ENCODE data around the gene PTGES. TPM values are rescaled to one million over a fixed set of nuclear protein-coding genes. Genes with fewer than 3 reads are reported as not detected.
A peak's percentile ranks its signal among the peaks of the same experiment; 100 is the strongest.

PTGES gene
- total RNA-seq, 1 experiment from 2014 or later: 74.0 TPM

DNA sequence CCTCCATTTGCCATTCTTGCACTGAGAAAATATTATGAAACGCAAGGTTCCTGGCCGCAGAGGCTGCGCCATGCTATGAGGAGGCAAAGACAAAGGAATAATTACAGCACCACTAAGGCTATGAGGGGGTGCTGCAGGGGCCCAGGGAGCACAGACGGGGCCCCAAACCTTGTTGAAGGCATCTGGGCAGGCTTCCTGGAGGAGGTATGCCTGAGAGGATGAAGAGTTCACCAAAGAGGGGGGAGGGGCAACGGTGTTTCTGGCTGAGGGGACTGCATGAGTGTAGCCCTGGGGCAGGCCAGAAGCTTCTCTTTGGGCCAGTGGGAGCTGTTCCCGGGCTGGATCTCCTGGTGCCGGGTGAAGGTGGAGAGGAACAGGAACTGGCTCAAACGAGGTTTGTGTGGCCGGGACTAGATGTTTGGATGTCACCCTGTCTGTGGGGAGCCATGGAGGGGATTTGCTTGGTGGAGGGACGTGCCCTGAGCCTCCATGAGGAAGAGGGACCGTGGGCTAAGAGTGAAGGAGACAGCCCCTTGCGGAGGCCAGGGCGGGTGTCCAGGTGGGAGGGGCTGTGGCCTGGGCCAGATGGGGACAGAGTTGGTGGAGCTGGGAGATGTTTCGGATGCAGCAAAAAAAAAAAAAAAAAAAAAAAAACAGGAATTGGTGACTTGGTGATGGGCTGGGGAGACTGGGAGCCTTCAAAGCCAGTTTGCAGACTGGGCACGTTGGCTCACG, 28.2 kb downstream of the PTGES start:
- intact Hi-C loops (cut with micrococcal nuclease): no loop called here
- no peak overlapping the region for H3K4me3 Mint-ChIP-seq (ENCODE audit: unreplicated experiment)
- no peaks in the 10 kb centered on the region for H3K9me3 Mint-ChIP-seq (ENCODE audit: unreplicated experiment)
- peak overlapping the region; percentile 72 for H3K27ac Mint-ChIP-seq (ENCODE audit: low read depth, unreplicated experiment)
- H3K27me3 Mint-ChIP-seq (ENCODE audit: insufficient read depth, unreplicated experiment): no peaks in the 10 kb centered on the region
- CTCF ChIA-PET: interaction anchor here (1.0 to 8.1 kb wide), 7 partner anchors 12 to 85 kb away, joined by 3 to 105 read pairs (median 8); no protein-coding TSS in a partner anchor
- TF ChIP-seq, protein P1, sequence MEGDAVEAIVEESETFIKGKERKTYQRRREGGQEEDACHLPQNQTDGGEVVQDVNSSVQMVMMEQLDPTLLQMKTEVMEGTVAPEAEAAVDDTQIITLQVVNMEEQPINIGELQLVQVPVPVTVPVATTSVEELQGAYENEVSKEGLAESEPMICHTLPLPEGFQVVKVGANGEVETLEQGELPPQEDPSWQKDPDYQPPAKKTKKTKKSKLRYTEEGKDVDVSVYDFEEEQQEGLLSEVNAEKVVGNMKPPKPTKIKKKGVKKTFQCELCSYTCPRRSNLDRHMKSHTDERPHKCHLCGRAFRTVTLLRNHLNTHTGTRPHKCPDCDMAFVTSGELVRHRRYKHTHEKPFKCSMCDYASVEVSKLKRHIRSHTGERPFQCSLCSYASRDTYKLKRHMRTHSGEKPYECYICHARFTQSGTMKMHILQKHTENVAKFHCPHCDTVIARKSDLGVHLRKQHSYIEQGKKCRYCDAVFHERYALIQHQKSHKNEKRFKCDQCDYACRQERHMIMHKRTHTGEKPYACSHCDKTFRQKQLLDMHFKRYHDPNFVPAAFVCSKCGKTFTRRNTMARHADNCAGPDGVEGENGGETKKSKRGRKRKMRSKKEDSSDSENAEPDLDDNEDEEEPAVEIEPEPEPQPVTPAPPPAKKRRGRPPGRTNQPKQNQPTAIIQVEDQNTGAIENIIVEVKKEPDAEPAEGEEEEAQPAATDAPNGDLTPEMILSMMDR (IDR thresholded peaks at IDR 0.05; ENCODE audit: unreplicated experiment): no peak
- POLR2A ChIA-PET: no interaction called here
- no peaks in the 10 kb centered on the region for H3K4me1 Mint-ChIP-seq (ENCODE audit: insufficient read depth, unreplicated experiment)
- BruUV-seq (replicated peaks): no TSS peak
- no peaks in the 10 kb centered on the region for H3K36me3 Mint-ChIP-seq (ENCODE audit: insufficient read depth, unreplicated experiment)
- no peak for DNase-seq (ENCODE audit: unreplicated experiment)

DNA sequence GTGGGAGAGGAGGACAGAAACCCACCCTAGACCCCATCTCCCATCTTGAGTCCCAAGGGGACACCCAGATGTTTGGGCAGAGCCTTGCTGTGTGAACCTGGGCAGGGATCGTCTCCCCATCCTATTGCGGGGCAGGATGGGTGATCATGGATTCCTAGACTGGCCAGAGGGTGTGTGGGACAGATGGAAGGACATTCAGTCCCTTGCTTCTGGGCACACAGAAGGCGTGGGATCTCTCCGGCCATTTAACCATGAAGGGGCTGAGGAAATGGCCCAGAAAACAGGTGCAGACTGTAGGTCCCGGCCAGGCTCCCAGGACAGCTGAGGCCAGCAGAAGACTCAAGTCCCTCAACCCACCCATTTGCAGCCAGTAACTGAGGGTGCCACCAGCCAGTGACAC, 29.9 kb downstream of the PTGES start:
- CTCF ChIA-PET: interaction anchor here (0.6 to 1.3 kb wide), 2 partner anchors 79 to 103 kb away, joined by 3 to 8 read pairs; no protein-coding TSS in a partner anchor
- intact Hi-C loops (cut with micrococcal nuclease): no loop called here
- POLR2A ChIA-PET: interaction anchor here (1.7 kb wide), 1 partner anchor 14 kb away, joined by 5 read pairs; no protein-coding TSS in a partner anchor
- no peaks in the 10 kb centered on the region for H3K4me1 Mint-ChIP-seq (ENCODE audit: insufficient read depth, unreplicated experiment)
- TF ChIP-seq, protein P1 (IDR thresholded peaks at IDR 0.05; ENCODE audit: unreplicated experiment): no peak
- H3K9me3 Mint-ChIP-seq (ENCODE audit: unreplicated experiment): no peaks in the 10 kb centered on the region
- DNase-seq (ENCODE audit: unreplicated experiment): no peak
- no peak overlapping the region for H3K4me3 Mint-ChIP-seq (ENCODE audit: unreplicated experiment)
- H3K27me3 Mint-ChIP-seq (ENCODE audit: insufficient read depth, unreplicated experiment): no peaks in the 10 kb centered on the region
- H3K27ac Mint-ChIP-seq (ENCODE audit: low read depth, unreplicated experiment): no peak overlapping the region
- no TSS peak for BruUV-seq (replicated peaks)
- H3K36me3 Mint-ChIP-seq (ENCODE audit: insufficient read depth, unreplicated experiment): no peaks in the 10 kb centered on the region

DNA sequence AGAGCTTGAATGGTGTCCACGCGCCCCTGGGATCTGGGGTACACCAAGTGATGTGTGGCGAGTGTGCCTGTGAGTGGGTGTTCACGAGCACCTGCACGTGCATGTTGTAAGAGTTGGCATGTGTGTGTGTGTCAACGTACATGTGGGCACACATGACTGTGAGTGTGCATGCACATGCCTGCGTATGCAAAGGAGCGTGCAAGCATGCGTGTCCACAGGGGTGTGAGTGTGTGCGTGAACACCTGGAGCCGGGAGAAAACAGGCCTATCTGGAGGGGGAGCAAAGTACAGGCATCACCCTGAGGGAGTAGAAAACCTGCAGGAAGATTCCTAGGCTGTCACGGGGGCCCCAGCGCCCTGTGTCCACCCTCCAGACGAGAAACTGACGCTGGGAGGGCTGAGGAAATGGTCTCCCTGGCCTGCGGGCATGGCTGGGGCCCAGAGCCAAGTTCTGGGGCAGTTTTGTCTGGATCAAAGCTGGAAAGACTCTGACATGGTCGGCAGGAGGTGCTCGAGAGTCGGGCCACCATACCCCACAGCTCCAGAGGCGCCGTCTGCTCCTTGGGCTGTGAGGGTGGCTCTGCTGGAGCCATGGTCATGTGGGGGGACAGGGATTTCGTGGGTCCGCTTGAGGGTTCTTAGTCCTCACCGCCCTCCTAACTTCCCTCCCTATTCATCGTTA, 31.8 kb downstream of the PTGES start:
- Mint-ChIP-seq H3K9me3 (ENCODE audit: unreplicated experiment) (no peaks in the 10 kb centered on the region), H3K27me3 (ENCODE audit: insufficient read depth, unreplicated experiment) (peaks cover 7% of the 10 kb centered on the region), H3K27ac (ENCODE audit: low read depth, unreplicated experiment) (no peak overlapping the region), H3K36me3 (ENCODE audit: insufficient read depth, unreplicated experiment) (no peaks in the 10 kb centered on the region), H3K4me1 (ENCODE audit: insufficient read depth, unreplicated experiment) (no peaks in the 10 kb centered on the region), H3K4me3 (ENCODE audit: unreplicated experiment) (no peak overlapping the region)
- intact Hi-C loops (cut with micrococcal nuclease): no loop called here
- BruUV-seq (replicated peaks): no TSS peak
- ChIA-PET CTCF (interaction anchor here (0.5 to 1.4 kb wide), 5 partner anchors 20 to 585 kb away, joined by 3 to 6 read pairs (median 3); no protein-coding TSS in a partner anchor), POLR2A (interaction anchor here (0.7 to 1.7 kb wide), 2 partner anchors 16 to 44 kb away, joined by 3 to 5 read pairs; no protein-coding TSS in a partner anchor)
- DNase-seq (ENCODE audit: unreplicated experiment): peak; percentile 41
- TF ChIP-seq, protein P1 (IDR thresholded peaks at IDR 0.05; ENCODE audit: unreplicated experiment): peak; percentile 23

DNA sequence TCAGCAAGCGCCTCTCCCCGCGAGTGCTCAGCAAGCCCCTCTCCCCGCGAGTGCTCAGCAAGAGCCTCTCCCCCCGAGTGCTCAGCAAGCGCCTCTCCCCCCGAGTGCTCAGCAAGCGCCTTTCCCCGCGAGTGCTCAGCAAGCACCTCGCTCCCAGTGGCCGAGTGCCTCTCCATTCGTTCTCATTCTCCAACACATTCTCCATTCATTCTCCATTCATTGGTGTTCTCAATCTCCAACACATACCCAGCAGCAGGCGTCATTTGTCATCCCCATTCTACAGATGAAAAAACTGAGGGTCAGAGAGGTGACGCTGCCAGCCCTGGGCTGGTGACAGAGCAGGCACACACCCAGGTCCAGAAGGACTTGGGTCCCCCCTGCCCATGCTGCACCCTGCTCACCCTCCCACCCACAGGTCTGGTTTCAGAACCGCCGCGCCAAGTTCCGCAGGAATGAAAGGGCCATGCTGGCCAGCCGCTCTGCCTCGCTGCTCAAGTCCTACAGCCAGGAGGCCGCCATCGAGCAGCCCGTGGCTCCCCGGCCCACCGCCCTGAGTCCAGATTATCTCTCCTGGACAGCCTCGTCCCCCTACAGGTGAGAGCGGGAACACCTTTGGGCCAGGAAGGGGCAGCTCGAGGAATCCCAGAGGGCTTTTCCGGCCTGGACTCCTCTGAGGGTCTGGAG, 32.5 kb downstream of the PTGES start:
- POLR2A ChIA-PET: interaction anchor here (0.7 kb wide), 1 partner anchor 43 kb away, joined by 3 read pairs; no protein-coding TSS in a partner anchor
- DNase-seq (ENCODE audit: unreplicated experiment): no peak
- Mint-ChIP-seq H3K4me1 (ENCODE audit: insufficient read depth, unreplicated experiment) (no peaks in the 10 kb centered on the region), H3K36me3 (ENCODE audit: insufficient read depth, unreplicated experiment) (no peaks in the 10 kb centered on the region), H3K27ac (ENCODE audit: low read depth, unreplicated experiment) (no peak overlapping the region), H3K9me3 (ENCODE audit: unreplicated experiment) (no peaks in the 10 kb centered on the region), H3K4me3 (ENCODE audit: unreplicated experiment) (no peak overlapping the region), H3K27me3 (ENCODE audit: insufficient read depth, unreplicated experiment) (peaks cover 14% of the 10 kb centered on the region)
- CTCF ChIA-PET: interaction anchor here (0.6 to 0.7 kb wide), 2 partner anchors 24 to 584 kb away, joined by 3 read pairs; no protein-coding TSS in a partner anchor
- TF ChIP-seq, protein P1 (IDR thresholded peaks at IDR 0.05; ENCODE audit: unreplicated experiment): peak; percentile 32
- BruUV-seq (replicated peaks): no TSS peak
- intact Hi-C loops (cut with micrococcal nuclease): no loop called here
